C1 segment of cervical spinal cord (tissue), 14 donors: ENCODE measurements around the gene TBL1X.

ENCODE experiments used
- DNase-seq, 14 donors: peaks; one replicate each; lab custom pipeline; 2025; lab: John Stamatoyannopoulos, UW

Gene TBL1X

DNA sequence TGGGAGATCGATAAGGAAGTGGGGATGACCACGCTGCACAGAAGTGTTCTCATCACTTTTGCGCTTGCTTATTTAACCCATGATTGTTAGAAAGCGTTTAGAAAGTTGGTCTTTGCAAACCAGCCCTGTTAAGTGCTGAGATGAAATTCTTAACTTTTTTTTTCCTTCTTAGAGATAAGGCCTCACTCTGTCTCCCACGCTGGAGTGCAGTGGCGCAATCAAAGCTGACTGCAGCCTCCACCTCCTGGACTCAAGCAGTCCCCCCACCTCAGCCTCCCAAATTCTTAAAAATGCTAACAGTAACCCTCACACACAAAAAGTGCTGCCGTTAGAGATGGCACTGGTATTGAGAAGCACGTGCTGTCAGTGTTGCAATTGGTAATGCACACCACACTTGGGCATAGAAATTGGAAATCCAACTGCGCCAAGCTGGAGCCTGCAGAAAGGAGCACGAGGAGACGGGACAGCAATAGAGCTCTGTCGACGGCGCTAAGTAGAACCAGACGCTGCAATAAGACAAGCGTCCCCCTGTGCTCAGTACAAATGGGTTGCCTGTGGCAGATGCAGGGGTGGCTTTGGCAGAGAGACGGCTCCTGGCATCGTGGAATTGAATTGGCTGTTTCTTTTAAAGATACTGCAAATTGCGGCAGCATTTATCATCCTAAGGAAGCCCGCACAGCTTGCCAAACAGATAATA lies 113.4 kb downstream of the TBL1X start:
- DNase-seq = peak in 6 of 14 donors; percentile 15 to 36 (median 20)

GRCh38 chrX:9581771-9582385 lies 117.0 kb downstream of the TBL1X start:
- no peak for DNase-seq

DNA sequence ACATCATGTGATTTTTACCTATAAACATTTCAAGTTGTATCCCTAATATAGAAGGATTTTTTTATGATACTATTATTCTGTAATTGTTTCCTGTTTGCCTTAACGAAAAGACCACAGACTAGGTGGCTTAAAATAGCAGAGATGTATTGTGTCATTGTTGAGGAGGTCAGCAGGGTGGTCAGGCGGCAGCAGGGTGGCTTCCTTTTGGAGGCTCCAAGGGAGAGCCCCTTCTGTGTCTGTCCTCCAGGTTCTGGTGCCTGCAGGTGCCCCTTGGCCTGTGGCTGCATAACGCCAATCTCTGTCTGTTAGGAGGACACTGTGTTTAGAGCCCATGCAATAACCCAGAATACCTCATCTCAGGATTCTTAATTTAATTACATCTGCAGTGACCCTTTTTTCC lies 118.1 kb downstream of the TBL1X start:
- no peak for DNase-seq

DNA sequence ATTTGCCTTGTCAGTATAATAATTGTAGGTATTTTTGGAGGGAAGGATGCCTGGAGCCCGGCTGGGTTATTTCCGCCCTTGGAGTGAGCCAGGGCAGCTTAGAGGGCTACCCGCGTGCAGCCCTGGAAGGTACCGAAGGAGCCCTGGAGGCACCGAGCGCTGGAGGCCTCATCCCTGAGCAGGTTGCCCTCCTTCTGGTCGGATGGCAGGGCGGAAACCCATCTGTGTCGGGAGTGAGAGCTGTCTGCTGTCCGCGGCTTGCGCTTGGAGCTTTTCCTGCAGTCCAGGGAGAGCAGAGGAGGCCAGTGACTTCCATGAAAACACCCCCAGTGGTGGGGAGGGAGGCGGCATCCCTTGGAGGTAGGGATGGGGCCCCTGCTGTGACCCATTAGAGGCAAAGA lies 122.1 kb downstream of the TBL1X start:
- DNase-seq = peak in 1 of 14 donors; percentile 54

DNA sequence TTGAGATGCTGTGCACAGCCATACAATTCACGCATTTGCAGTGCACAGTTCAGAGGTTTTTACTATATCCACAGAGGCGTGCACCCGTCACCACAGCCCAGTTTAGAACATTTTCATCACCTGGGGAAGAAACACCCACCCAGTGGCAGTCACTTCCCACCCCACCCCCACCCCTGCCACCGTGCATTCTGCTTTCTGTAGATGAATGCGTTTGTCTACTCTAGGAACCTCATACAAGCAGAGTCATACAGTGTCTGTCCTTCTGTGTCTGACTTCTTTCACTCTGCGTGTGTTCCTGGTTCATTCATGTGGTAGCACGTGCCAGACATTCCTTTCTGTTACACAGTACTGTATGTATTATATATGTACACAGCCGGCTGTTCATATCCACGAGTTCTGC lies 122.8 kb downstream of the TBL1X start:
- no peak for DNase-seq

DNA sequence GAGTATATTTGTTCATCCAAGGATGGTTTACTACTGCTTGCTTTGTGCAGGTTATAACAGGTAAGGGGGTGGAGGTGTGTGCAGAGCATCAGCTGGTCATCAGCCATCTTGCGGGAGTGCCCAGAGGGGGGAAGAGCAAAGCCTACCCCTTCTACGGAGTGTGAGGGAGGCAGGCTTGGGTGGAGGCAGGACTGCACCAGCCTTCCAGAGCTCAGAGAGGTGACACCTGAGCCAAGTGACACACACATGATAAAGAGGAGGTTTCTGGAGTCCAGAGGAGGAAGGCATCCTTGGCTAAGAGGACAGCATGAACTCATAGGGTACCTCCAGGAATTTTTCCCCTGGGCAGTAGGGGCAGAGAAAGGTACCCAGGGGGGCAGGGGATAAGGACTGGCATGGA lies 126.6 kb downstream of the TBL1X start:
- no peak for DNase-seq

DNA sequence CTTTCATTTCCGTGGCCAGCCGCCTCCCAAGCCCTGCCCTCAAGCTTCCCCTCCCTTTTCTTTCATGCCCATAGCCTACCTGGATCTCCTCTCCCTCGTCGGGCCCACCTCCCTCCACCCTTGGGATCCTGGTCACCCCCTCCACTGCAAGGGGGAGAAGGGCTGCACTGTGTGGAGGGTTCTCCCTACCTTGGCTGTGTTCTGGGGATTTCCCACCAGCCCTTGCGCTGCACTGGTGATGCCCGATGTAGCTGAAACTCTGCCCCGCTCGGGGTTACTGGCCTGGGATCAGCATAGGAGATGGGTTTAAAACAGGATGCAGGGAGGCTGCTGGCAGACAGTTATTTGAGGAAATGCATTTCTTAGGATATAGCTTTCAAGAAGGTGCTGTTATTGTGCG lies 128.9 kb downstream of the TBL1X start:
- no peak for DNase-seq

GRCh38 chrX:9595174-9595573 lies 130.3 kb downstream of the TBL1X start:
- DNase-seq = no peak

GRCh38 chrX:9596837-9597236 lies 132.0 kb downstream of the TBL1X start:
- no peak for DNase-seq

DNA sequence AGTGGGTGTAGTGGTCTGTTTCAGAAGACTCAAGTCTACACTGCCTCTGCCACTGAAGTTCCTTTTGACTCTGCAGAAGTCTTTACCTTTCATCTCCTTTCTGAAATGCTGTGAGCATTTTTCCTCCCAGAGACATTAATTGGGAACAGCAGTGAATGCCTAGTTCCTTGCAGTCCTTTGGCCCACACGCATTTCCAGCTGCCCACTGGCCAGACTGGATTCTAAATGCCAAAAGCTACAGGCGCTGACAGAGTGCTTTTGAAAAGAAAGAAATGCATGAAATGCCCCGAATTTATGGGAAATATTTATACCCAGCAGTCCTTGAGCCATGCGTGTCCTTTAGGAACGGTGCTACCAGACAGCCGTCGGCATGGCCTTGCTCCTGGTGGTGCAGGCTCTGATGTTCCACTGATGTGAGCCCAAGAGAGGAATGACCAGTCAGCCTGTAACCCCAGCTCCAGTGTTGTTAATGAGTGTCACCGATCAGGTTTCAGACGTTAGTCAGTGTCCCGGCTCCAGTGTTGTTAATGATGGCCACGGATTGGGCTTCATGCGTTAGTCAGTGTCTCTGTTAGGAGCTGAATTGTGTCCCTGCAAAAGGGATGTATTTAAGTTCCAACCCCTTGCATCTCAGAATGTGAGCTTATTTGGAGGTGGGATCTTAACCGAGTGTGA lies 132.6 kb downstream of the TBL1X start:
- DNase-seq = no peak

GRCh38 chrX:9598344-9598743 lies 133.5 kb downstream of the TBL1X start:
- no peak for DNase-seq

- DNase-seq = peak in 11 of 14 donors; percentile 17 to 82 (median 52)
Observed at GRCh38 chrX:9604111-9604907, 139.5 kb downstream of the TBL1X start.

GRCh38 chrX:9604908-9605306 lies 140.0 kb downstream of the TBL1X start:
- DNase-seq = no peak

GRCh38 chrX:9605484-9605883 lies 140.6 kb downstream of the TBL1X start:
- no peak for DNase-seq

GRCh38 chrX:9606971-9607370 lies 142.1 kb downstream of the TBL1X start:
- no peak for DNase-seq

DNA sequence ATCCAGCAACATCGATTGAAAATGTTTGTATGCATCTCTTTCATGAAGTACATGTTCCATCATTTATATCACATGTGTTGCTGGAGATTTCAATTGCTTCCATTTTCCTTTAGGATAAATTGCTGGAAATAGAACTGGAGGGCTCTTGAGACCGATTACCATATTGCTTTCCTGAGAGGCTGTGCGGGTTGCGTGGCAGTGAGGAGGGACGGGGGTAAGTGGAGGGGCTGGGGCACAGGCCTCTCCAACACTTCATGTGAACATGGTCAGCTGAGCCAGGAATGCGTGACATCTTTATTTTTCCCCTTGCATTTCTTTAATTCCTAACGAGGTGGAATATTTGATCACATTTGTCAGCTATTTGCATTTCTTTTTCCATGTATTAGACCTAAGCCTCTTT lies 144.6 kb downstream of the TBL1X start:
- no peak for DNase-seq

- no peak for DNase-seq
Observed at GRCh38 chrX:9609987-9610386, 145.1 kb downstream of the TBL1X start.

GRCh38 chrX:9610771-9611392 lies 146.0 kb downstream of the TBL1X start:
- no peak for DNase-seq

GRCh38 chrX:9611436-9612145 lies 146.7 kb downstream of the TBL1X start:
- peak in 2 of 14 donors; percentile 1 to 8 for DNase-seq

- peak in 1 of 14 donors; percentile 17 for DNase-seq
Observed at GRCh38 chrX:9612146-9612505, 147.3 kb downstream of the TBL1X start.

DNA sequence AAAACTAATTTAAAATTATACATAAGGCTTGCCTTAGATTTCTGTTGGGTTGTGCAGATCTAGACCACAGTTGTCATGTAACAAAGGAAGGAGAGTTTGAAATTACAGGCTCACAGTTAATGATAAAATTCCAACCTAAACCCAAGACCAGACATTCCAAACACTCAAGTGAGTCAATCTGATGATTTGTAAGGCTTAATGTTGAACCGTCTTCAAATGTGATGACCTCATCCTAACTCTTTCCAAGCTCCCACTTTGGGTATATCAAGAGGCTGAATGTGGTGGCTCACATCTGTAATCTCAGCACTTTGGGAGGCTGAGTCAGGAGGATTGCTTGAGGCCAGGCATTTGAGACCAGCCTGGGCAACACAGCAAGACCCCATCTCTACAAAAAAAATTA lies 149.2 kb downstream of the TBL1X start:
- no peak for DNase-seq
